Left lung (tissue), 10 donors: ENCODE data around the gene TAGLN2. TPM values are rescaled to one million over a fixed set of nuclear protein-coding genes. Genes with fewer than 3 reads are reported as not detected.
A peak's percentile ranks its signal among the peaks of the same experiment; 100 is the strongest.

Source experiments
- ATAC-seq: fragments of 200-7000 bp; cut with Tn5 transposase; one replicate; pipeline ENCODE4 v1.9.1; 2020; ENCODE audit warnings: moderate library complexity
- DNase-seq, 4 donors: peaks; one replicate each; pipeline ENCODE4 v3.0.0-alpha.2; 2013 to 2020
- H3K27ac ChIP-seq, 2 donors: fragments of 200-600 bp; sonication (generic) in 1 of 2; one replicate each; pipeline versions ENCODE4 v1.5.0 to v1.8.0; 2020 to 2021
- H3K27me3 ChIP-seq, 2 donors: fragments of 200-600 bp; sonication (generic) in 1 of 2; one replicate each; pipeline versions ENCODE4 v1.5.0 to v1.8.0; 2020 to 2021
- H3K36me3 ChIP-seq, 2 donors: fragments of 200-600 bp; sonication (generic) in 1 of 2; one replicate each; pipeline versions ENCODE4 v1.5.0 to v1.8.0; 2020 to 2021
- H3K4me1 ChIP-seq, 2 donors: fragments of 200-600 bp; one replicate each; pipeline ENCODE4 v1.8.0; 2021
- H3K4me3 ChIP-seq, 2 donors: fragments of 200-600 bp; sonication (generic) in 1 of 2; one replicate each; pipeline versions ENCODE4 v1.5.0 to v1.8.0; 2020 to 2021; ENCODE audit warnings: mild to moderate bottlenecking in 1 of 2
- H3K9me3 ChIP-seq, 2 donors: fragments of 200-600 bp; sonication (generic) in 1 of 2; one replicate each; pipeline versions ENCODE4 v1.5.0 to v1.8.0; 2020 to 2021
- CTCF ChIP-seq, 2 donors: fragments of 200-600 bp; sonication (generic) in 1 of 2; IDR thresholded peaks; one replicate each; pipeline versions ENCODE4 v1.5.0 to v1.8.0; 2021; ENCODE audit warnings: antibody characterized with exemption in 2 of 2
- intact Hi-C, 2 donors: fragments of 100-400 bp; cut with DNase I; formaldehyde crosslinking; loops; one replicate each; pipeline versions ENCODE4 v1.11.2 to v1.14.2; 2022
- polyA plus RNA-seq, 6 donors: library from polyadenylated mRNA; unstranded; fragments of 120-200 nt; gene quantifications; one replicate each; pipeline ENCODE4 v1.2.1, GENCODE V29; 2013; ENCODE audit not compliant: insufficient read length in 6 of 6
- total RNA-seq, 2 donors: library from RNA; stranded (reverse); fragmentation: NEBNext Ultra II Directional; extraction: Animal tissue kit (Norgen Biotek cat#: 25700); gene quantifications; one replicate each; pipeline ENCODE4 v1.2.1, GENCODE V29; 2021
- donor health status: DM: no; HTN: yes; CAD: no.
- donor health status: DM: no; HTN: no; CAD: no.

Gene TAGLN2
- total and polyA plus RNA-seq, 8 donors, result 301 to 617 (median 349) TPM

- DNase-seq, result peak in 2 of 4 donors; percentile 36 to 59
- ATAC-seq, result peak; percentile 82
- H3K4me3 ChIP-seq, result no peak overlapping the region
- no peaks in the 10 kb centered on the region for H3K27me3 ChIP-seq
- peaks cover 12 to 31% of the 10 kb centered on the region in 2 donors for H3K4me1 ChIP-seq
- intact Hi-C loops, result loop anchor here in 1 of 2 donors (5.0 kb wide), 1 partner anchor 93 kb away; no protein-coding TSS in a partner anchor
- H3K27ac ChIP-seq, result peak overlapping the region; percentile 76 to 82
- H3K9me3 ChIP-seq, result no peaks in the 10 kb centered on the region
- TF ChIP-seq CTCF (IDR thresholded peaks at IDR 0.05), result no peak
- no peaks in the 10 kb centered on the region for H3K36me3 ChIP-seq
Measured at GRCh38 chr1:159889821-159890252, 35.5 kb downstream of the TAGLN2 start.

GRCh38 chr1:159889202-159889601 is 36.1 kb downstream of the TAGLN2 start:
- Histone ChIP-seq H3K27ac (peak overlapping the region in 1 of 2 donors; percentile 82), H3K4me1 (peaks cover 12 to 31% of the 10 kb centered on the region in 2 donors), H3K4me3 (no peak overlapping the region), H3K9me3 (no peaks in the 10 kb centered on the region), H3K27me3 (no peaks in the 10 kb centered on the region), H3K36me3 (no peaks in the 10 kb centered on the region)
- ATAC-seq (no peak), DNase-seq (no peak)
- intact Hi-C loops, result no loop called here
- no peak for TF ChIP-seq CTCF (IDR thresholded peaks at IDR 0.05)

GRCh38 chr1:159884296-159884695 is 41.0 kb downstream of the TAGLN2 start:
- intact Hi-C loops, result no loop called here

DNA sequence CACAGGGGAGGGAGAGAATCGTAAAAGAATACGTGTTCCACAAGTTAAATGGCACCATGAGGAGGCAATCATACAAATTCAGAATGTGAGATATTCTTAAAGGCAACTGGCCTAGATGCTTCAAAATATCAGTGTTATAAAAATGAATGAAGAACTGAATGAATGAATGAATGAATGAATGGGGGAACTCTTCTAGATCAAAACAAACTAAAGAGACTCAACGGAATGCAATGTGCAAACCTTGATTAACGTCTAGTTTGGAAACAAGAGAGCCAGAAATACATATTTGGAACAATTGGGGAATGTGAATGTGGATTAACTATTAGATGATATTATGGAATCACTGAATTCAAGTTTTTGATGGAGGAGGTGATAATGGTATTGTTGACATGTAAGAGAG is 42.2 kb downstream of the TAGLN2 start:
- no peaks in the 10 kb centered on the region for H3K9me3 ChIP-seq
- no peak overlapping the region for H3K27ac ChIP-seq
- no peaks in the 10 kb centered on the region for H3K36me3 ChIP-seq
- ATAC-seq (no peak), DNase-seq (no peak)
- no peaks in the 10 kb centered on the region for H3K27me3 ChIP-seq
- H3K4me3 ChIP-seq, result no peak overlapping the region
- H3K4me1 ChIP-seq, result peaks cover 2 to 37% of the 10 kb centered on the region in 2 donors
- TF ChIP-seq CTCF (IDR thresholded peaks at IDR 0.05), result no peak
- intact Hi-C loops, result no loop called here

More at GRCh38 chr1:159884296-159884695, 41.0 kb downstream of the TAGLN2 start:
- TF ChIP-seq CTCF (IDR thresholded peaks at IDR 0.05), result no peak
- DNase-seq (no peak), ATAC-seq (no peak)
- Histone ChIP-seq H3K4me1 (peaks cover 3 to 40% of the 10 kb centered on the region in 2 donors), H3K9me3 (no peaks in the 10 kb centered on the region), H3K36me3 (no peaks in the 10 kb centered on the region), H3K27ac (no peak overlapping the region), H3K4me3 (no peak overlapping the region), H3K27me3 (no peaks in the 10 kb centered on the region)

GRCh38 chr1:159882527-159882862 is 42.8 kb downstream of the TAGLN2 start:
- no peaks in the 10 kb centered on the region for H3K9me3 ChIP-seq
- no peak overlapping the region for H3K4me3 ChIP-seq
- no peak overlapping the region for H3K27ac ChIP-seq
- H3K27me3 ChIP-seq, result no peaks in the 10 kb centered on the region
- peaks cover 2 to 37% of the 10 kb centered on the region in 2 donors for H3K4me1 ChIP-seq
- TF ChIP-seq CTCF (IDR thresholded peaks at IDR 0.05), result no peak
- intact Hi-C loops, result no loop called here
- no peaks in the 10 kb centered on the region for H3K36me3 ChIP-seq
- DNase-seq, result no peak
- peak; percentile 24 for ATAC-seq
